ENCODE data around the gene MORN3.
"Not testable (repeated sequence)": the region's sequence is repeated elsewhere in the genome, so short reads cannot be mapped to it uniquely, and the experiment has no call there.

GRCh38 chr12:121679661-121680197 is 10.3 kb upstream of the MORN3 start:
- TF ChIP-seq CTCF (conservative IDR thresholded peaks at IDR 0.05; ENCODE audit: low read length); EZH2phosphoT487 (IDR thresholded peaks at IDR 0.05; ENCODE audit: borderline replicate concordance, low read depth, low read length): not testable (repeated sequence)
